ENCODE measurements around the gene ARL13A.
A peak's percentile ranks its signal among the peaks of the same experiment; 100 is the strongest.

The ARL13A gene

DNA sequence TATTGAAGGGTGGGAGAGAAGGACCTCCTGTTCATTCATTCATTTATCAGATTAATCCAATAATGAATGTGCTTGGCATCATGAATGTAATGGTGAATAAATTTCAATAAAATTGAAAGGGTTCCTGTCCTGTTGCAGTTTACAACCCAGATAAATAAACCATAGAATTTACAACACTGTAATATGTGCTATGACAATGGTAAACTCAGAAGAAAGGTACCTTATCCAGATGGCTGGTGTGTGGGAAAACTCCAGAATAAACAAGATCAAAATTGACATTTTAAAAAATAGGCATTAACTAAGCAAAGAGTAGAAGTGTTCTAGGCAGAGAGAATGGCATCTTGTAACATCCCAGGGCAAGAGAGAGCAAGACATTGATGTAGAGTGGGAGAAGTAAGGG lies 15.3 kb downstream of the ARL13A start:
- TF ChIP-seq, protein P1, sequence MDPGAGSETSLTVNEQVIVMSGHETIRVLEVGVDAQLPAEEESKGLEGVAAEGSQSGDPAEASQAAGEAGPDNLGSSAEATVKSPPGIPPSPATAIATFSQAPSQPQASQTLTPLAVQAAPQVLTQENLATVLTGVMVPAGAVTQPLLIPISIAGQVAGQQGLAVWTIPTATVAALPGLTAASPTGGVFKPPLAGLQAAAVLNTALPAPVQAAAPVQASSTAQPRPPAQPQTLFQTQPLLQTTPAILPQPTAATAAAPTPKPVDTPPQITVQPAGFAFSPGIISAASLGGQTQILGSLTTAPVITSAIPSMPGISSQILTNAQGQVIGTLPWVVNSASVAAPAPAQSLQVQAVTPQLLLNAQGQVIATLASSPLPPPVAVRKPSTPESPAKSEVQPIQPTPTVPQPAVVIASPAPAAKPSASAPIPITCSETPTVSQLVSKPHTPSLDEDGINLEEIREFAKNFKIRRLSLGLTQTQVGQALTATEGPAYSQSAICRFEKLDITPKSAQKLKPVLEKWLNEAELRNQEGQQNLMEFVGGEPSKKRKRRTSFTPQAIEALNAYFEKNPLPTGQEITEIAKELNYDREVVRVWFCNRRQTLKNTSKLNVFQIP (CRISPR knock-in tag; IDR thresholded peaks at IDR 0.05; ENCODE audit: borderline replicate concordance, low read depth) = no peak
- TF ChIP-seq, protein P2, sequence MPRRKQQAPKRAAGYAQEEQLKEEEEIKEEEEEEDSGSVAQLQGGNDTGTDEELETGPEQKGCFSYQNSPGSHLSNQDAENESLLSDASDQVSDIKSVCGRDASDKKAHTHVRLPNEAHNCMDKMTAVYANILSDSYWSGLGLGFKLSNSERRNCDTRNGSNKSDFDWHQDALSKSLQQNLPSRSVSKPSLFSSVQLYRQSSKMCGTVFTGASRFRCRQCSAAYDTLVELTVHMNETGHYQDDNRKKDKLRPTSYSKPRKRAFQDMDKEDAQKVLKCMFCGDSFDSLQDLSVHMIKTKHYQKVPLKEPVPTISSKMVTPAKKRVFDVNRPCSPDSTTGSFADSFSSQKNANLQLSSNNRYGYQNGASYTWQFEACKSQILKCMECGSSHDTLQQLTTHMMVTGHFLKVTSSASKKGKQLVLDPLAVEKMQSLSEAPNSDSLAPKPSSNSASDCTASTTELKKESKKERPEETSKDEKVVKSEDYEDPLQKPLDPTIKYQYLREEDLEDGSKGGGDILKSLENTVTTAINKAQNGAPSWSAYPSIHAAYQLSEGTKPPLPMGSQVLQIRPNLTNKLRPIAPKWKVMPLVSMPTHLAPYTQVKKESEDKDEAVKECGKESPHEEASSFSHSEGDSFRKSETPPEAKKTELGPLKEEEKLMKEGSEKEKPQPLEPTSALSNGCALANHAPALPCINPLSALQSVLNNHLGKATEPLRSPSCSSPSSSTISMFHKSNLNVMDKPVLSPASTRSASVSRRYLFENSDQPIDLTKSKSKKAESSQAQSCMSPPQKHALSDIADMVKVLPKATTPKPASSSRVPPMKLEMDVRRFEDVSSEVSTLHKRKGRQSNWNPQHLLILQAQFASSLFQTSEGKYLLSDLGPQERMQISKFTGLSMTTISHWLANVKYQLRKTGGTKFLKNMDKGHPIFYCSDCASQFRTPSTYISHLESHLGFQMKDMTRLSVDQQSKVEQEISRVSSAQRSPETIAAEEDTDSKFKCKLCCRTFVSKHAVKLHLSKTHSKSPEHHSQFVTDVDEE (CRISPR knock-in tag; IDR thresholded peaks at IDR 0.05) = no peak
- no peak for ATAC-seq

DNA sequence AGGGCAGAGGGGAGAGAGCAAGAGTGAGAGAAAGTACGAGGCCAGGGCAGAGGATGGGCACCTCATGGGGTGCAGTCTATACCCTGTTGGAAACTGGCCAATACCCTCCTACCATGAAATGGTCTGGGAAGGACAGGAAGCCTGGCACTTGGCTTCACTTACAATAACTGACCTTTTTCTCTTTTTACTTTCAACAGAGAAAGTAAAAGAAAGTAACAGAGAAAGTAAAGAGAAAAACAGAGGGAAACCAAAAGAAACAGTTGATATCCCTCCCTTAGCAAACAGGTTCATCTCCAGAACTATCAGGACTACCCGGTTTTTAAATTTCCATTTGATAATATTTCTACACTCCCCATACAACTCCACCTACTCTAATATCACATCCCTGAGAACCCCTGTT lies 20.6 kb downstream of the ARL13A start:
- no peak for ATAC-seq
- TF ChIP-seq GLIS3 (CRISPR knock-in tag; IDR thresholded peaks at IDR 0.05) (no peak), TCF4 (CRISPR knock-in tag; IDR thresholded peaks at IDR 0.05; ENCODE audit: borderline replicate concordance) (no peak), TOX (CRISPR knock-in tag; IDR thresholded peaks at IDR 0.05; ENCODE audit: borderline replicate concordance) (no peak), ZC3H10 (CRISPR knock-in tag; IDR thresholded peaks at IDR 0.05) (no peak), ZNF8 (CRISPR knock-in tag; IDR thresholded peaks at IDR 0.05) (no peak), BACH2 (CRISPR knock-in tag; IDR thresholded peaks at IDR 0.05; ENCODE audit: borderline replicate concordance) (no peak), RARB (CRISPR knock-in tag; IDR thresholded peaks at IDR 0.05) (no peak), CSDC2 (CRISPR knock-in tag; IDR thresholded peaks at IDR 0.05) (no peak), ZFP30 (CRISPR knock-in tag; IDR thresholded peaks at IDR 0.05) (no peak), SNAI2 (CRISPR knock-in tag; IDR thresholded peaks at IDR 0.05) (no peak), ARNTL (CRISPR knock-in tag; IDR thresholded peaks at IDR 0.05; ENCODE audit: borderline replicate concordance, low read depth) (no peak), ZNF70 (CRISPR knock-in tag; IDR thresholded peaks at IDR 0.05) (no peak)
- TF ChIP-seq, protein P3, sequence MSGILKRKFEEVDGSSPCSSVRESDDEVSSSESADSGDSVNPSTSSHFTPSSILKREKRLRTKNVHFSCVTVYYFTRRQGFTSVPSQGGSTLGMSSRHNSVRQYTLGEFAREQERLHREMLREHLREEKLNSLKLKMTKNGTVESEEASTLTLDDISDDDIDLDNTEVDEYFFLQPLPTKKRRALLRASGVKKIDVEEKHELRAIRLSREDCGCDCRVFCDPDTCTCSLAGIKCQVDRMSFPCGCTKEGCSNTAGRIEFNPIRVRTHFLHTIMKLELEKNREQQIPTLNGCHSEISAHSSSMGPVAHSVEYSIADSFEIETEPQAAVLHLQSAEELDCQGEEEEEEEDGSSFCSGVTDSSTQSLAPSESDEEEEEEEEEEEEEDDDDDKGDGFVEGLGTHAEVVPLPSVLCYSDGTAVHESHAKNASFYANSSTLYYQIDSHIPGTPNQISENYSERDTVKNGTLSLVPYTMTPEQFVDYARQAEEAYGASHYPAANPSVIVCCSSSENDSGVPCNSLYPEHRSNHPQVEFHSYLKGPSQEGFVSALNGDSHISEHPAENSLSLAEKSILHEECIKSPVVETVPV (CRISPR knock-in tag; IDR thresholded peaks at IDR 0.05) = no peak
- TF ChIP-seq, protein P4, sequence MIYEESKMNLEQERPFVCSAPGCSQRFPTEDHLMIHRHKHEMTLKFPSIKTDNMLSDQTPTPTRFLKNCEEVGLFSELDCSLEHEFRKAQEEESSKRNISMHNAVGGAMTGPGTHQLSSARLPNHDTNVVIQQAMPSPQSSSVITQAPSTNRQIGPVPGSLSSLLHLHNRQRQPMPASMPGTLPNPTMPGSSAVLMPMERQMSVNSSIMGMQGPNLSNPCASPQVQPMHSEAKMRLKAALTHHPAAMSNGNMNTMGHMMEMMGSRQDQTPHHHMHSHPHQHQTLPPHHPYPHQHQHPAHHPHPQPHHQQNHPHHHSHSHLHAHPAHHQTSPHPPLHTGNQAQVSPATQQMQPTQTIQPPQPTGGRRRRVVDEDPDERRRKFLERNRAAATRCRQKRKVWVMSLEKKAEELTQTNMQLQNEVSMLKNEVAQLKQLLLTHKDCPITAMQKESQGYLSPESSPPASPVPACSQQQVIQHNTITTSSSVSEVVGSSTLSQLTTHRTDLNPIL (CRISPR knock-in tag; IDR thresholded peaks at IDR 0.05; ENCODE audit: low read depth) = no peak
- TF ChIP-seq, protein P1 (CRISPR knock-in tag; IDR thresholded peaks at IDR 0.05; ENCODE audit: borderline replicate concordance, low read depth) = no peak

DNA sequence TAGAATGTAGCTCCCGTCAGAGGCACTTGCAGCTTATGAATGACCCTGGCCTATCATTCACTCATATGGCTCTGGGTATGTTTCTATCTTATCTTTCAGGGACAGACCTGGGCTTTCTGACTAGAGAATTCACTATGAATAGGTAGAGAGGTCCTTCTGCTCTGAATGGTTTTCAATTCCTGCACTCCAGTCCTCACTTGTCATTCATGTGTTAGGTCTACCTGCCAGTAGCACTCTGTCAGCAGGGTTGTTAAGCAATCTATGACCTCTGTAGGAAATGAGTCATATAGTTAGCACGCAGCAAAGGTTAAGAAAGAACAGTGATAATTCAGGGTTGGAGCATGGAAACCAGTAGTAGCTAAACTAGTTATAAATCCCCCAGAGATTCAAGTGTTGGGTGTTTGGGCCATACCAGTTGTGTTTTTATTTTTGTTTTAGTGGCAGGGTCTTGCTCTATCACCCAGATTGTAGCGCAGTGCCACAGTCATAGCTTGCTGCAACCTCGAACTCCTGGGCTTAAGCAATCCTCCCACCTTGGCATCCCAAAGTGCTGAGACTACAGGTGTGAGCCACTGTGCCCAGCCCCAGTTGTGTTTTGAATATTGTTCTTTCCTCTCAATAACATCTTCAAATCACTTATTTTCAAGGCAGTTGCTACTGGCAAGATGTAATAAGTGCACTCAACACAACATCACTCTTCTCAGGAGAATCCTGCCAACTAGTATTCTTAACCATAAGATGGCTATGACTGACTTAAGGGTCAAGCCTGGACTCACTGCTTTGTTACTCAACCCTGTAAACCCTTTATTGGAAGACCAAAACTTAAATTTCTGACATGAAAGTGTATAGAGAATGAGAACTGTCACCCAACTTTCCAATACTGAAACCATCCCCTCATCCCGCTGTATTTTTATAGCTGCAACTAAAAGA lies 25.1 kb downstream of the ARL13A start:
- ATAC-seq = peak; percentile 34; the same call in 2 of the 3 replicates
- TF ChIP-seq OSR1 (CRISPR knock-in tag; IDR thresholded peaks at IDR 0.05) (no peak), SNAI2 (CRISPR knock-in tag; IDR thresholded peaks at IDR 0.05) (no peak), GLIS3 (CRISPR knock-in tag; IDR thresholded peaks at IDR 0.05) (no peak), TCF4 (CRISPR knock-in tag; IDR thresholded peaks at IDR 0.05; ENCODE audit: borderline replicate concordance) (no peak), ZFP3 (CRISPR knock-in tag; IDR thresholded peaks at IDR 0.05) (no peak), ARNTL (CRISPR knock-in tag; IDR thresholded peaks at IDR 0.05; ENCODE audit: borderline replicate concordance, low read depth) (no peak), ZNF8 (CRISPR knock-in tag; IDR thresholded peaks at IDR 0.05) (no peak), ZNF565 (CRISPR knock-in tag; conservative IDR thresholded peaks at IDR 0.05; ENCODE audit: low read depth) (no peak), ESRRG (CRISPR knock-in tag; IDR thresholded peaks at IDR 0.05) (no peak), ISL1 (CRISPR knock-in tag; IDR thresholded peaks at IDR 0.05) (no peak)
- TF ChIP-seq, protein P2 (CRISPR knock-in tag; IDR thresholded peaks at IDR 0.05) = no peak
- TF ChIP-seq, protein P3 (CRISPR knock-in tag; IDR thresholded peaks at IDR 0.05) = no peak
